ENCODE data around the gene HOXA6. TPM values are rescaled to one million over a fixed set of nuclear protein-coding genes. Genes with fewer than 3 reads are reported as not detected.

HOXA6 gene
- total RNA-seq, 1 donor from 2014 or later = not detected

- no peaks in the 10 kb centered on the region for H3K4me1 Mint-ChIP-seq
- no peak overlapping the region for H3K27ac Mint-ChIP-seq
- intact Hi-C loops (cut with micrococcal nuclease) = no loop called here
- H3K9me3 Mint-ChIP-seq = no peaks in the 10 kb centered on the region
- CTCF ChIA-PET = no interaction called here
- ATAC-seq (ENCODE audit: low read depth) (no peak), DNase-seq (no peak)
- no peak overlapping the region for H3K4me3 Mint-ChIP-seq
- peaks cover 7% of the 10 kb centered on the region for H3K27me3 Mint-ChIP-seq
- H3K36me3 Mint-ChIP-seq (ENCODE audit: low read depth) = no peaks in the 10 kb centered on the region
- TF ChIP-seq CTCF (IDR thresholded peaks at IDR 0.05) = no peak
- POLR2A ChIA-PET = no interaction called here
These were observed 32.1 kb downstream of the HOXA6 start for GRCh38 chr7:27115221-27116026.

GRCh38 chr7:27114881-27115220 lies 32.7 kb downstream of the HOXA6 start:
- Mint-ChIP-seq H3K27me3 (peaks cover 7% of the 10 kb centered on the region), H3K4me3 (no peak overlapping the region), H3K4me1 (no peaks in the 10 kb centered on the region), H3K36me3 (ENCODE audit: low read depth) (no peaks in the 10 kb centered on the region), H3K27ac (no peak overlapping the region), H3K9me3 (no peaks in the 10 kb centered on the region)
- DNase-seq = no peak
- ChIA-PET POLR2A (no interaction called here), CTCF (no interaction called here)
- ATAC-seq (ENCODE audit: low read depth) = no peak
- no peak for TF ChIP-seq CTCF (IDR thresholded peaks at IDR 0.05)
- intact Hi-C loops (cut with micrococcal nuclease) = no loop called here

GRCh38 chr7:27113991-27114769 lies 33.4 kb downstream of the HOXA6 start:
- Mint-ChIP-seq H3K27ac (no peak overlapping the region), H3K9me3 (no peaks in the 10 kb centered on the region), H3K27me3 (peaks cover 7% of the 10 kb centered on the region), H3K4me3 (no peak overlapping the region), H3K4me1 (no peaks in the 10 kb centered on the region), H3K36me3 (ENCODE audit: low read depth) (no peaks in the 10 kb centered on the region)
- no peak for ATAC-seq (ENCODE audit: low read depth)
- ChIA-PET POLR2A (no interaction called here), CTCF (no interaction called here)
- DNase-seq = no peak
- TF ChIP-seq CTCF (IDR thresholded peaks at IDR 0.05) = no peak
- intact Hi-C loops (cut with micrococcal nuclease) = no loop called here

GRCh38 chr7:27112955-27113949 lies 34.3 kb downstream of the HOXA6 start:
- no peak for TF ChIP-seq CTCF (IDR thresholded peaks at IDR 0.05)
- H3K27ac Mint-ChIP-seq = no peak overlapping the region
- H3K9me3 Mint-ChIP-seq = no peaks in the 10 kb centered on the region
- H3K36me3 Mint-ChIP-seq (ENCODE audit: low read depth) = no peaks in the 10 kb centered on the region
- H3K27me3 Mint-ChIP-seq = peaks cover 7% of the 10 kb centered on the region
- POLR2A ChIA-PET = no interaction called here
- intact Hi-C loops (cut with micrococcal nuclease) = no loop called here
- no peaks in the 10 kb centered on the region for H3K4me1 Mint-ChIP-seq
- CTCF ChIA-PET = no interaction called here
- no peak overlapping the region for H3K4me3 Mint-ChIP-seq
- DNase-seq (no peak), ATAC-seq (ENCODE audit: low read depth) (no peak)

All from activated B cell treated with CpG ODN at 0.5 μM for 24 hours (primary cell).